Liver (tissue), 3 donors: ENCODE data around the gene TARS2.

ENCODE experiments used
- ATF3 ChIP-seq: IDR thresholded peaks from 2 replicates; pipeline ENCODE4 v1.6.1; 2016; ENCODE audit warnings: antibody characterized with exemption
- CTCF ChIP-seq: fragments of 150-350 bp; IDR thresholded peaks from 2 replicates; pipeline ENCODE4 v1.5.1; 2017; ENCODE audit warnings: improper control_type of control experiment, low read depth, low read length; ENCODE audit not compliant: missing input control
- EGR1 ChIP-seq, 2 donors: IDR thresholded peaks; 2 replicates each; pipeline ENCODE4 v1.6.1; 2016 to 2018; ENCODE audit warnings: antibody characterized with exemption in 2 of 2, low read depth in 2 of 2
- HNF4A ChIP-seq, 2 donors: conservative IDR thresholded peaks; 2 replicates each; pipeline ENCODE4 v1.6.1; 2016; ENCODE audit warnings: antibody characterized with exemption in 2 of 2, mild to moderate bottlenecking in 2 of 2
- MAX ChIP-seq: IDR thresholded peaks from 2 replicates; pipeline ENCODE4 v1.6.1; 2016; ENCODE audit warnings: antibody characterized with exemption
- NR2F2 ChIP-seq: IDR thresholded peaks from 2 replicates; pipeline ENCODE4 v1.6.1; 2016; ENCODE audit warnings: antibody characterized with exemption
- RAD21 ChIP-seq, 2 donors: IDR thresholded peaks; 2 replicates each; pipeline ENCODE4 v1.6.1; 2016; ENCODE audit warnings: antibody characterized with exemption in 2 of 2, mild to moderate bottlenecking in 2 of 2
- REST ChIP-seq: IDR thresholded peaks from 2 replicates; pipeline ENCODE4 v1.6.1; 2016; ENCODE audit warnings: antibody characterized with exemption, mild to moderate bottlenecking
- SP1 ChIP-seq: IDR thresholded peaks from 2 replicates; pipeline ENCODE4 v1.6.1; 2018; ENCODE audit warnings: antibody characterized with exemption, mild to moderate bottlenecking
- TAF1 ChIP-seq: conservative IDR thresholded peaks from 2 replicates; pipeline ENCODE4 v1.6.1; 2016; ENCODE audit warnings: antibody characterized with exemption, mild to moderate bottlenecking
- ZBTB33 ChIP-seq: IDR thresholded peaks from 2 replicates; pipeline ENCODE4 v1.6.1; 2016; ENCODE audit warnings: antibody characterized with exemption
- donor health status: healthy.
- donor health status: healthy.

GRCh38 chr1:150508982-150509381, 21.8 kb downstream of the TARS2 start:
- TF ChIP-seq MAX (no peak), TAF1 (no peak), REST (no peak), CTCF (no peak), EGR1 (IDR thresholded peaks at IDR 0.05; ENCODE audit: low read depth in 2 of 2) (no peak), HNF4A (conservative IDR thresholded peaks at IDR 0.05) (no peak), RAD21 (IDR thresholded peaks at IDR 0.05) (no peak), NR2F2 (no peak), ATF3 (no peak), SP1 (no peak), ZBTB33 (no peak)
